Stomach (tissue), 4 donors: ENCODE measurements around the gene SERPINA5.

Source experiments
- CTCF ChIP-seq, 7 experiments: fragments of 450-650 bp in 4 of 7; fragments of 200-600 bp in 3 of 7; sonication (generic) in 3 of 7; IDR thresholded peaks; one replicate each; pipeline ENCODE4 v1.5.1; 2016 to 2019; ENCODE audit warnings: antibody characterized with exemption in 7 of 7, control low read depth in 2 of 7, mild to moderate bottlenecking in 1 of 7
- POLR2A ChIP-seq, 4 donors: fragments of 450-650 bp; IDR thresholded peaks; one replicate each; pipeline ENCODE4 v1.6.1; 2016; ENCODE audit warnings: antibody characterized with exemption in 4 of 4, control low read depth in 2 of 4, mild to moderate bottlenecking in 1 of 4, moderate library complexity in 1 of 4
- POLR2AphosphoS5 ChIP-seq, 3 donors: sonication (generic); formaldehyde crosslinking; IDR thresholded peaks; one replicate each; pipeline ENCODE4 v1.6.1; 2016; ENCODE audit warnings: antibody characterized with exemption in 3 of 3

DNA sequence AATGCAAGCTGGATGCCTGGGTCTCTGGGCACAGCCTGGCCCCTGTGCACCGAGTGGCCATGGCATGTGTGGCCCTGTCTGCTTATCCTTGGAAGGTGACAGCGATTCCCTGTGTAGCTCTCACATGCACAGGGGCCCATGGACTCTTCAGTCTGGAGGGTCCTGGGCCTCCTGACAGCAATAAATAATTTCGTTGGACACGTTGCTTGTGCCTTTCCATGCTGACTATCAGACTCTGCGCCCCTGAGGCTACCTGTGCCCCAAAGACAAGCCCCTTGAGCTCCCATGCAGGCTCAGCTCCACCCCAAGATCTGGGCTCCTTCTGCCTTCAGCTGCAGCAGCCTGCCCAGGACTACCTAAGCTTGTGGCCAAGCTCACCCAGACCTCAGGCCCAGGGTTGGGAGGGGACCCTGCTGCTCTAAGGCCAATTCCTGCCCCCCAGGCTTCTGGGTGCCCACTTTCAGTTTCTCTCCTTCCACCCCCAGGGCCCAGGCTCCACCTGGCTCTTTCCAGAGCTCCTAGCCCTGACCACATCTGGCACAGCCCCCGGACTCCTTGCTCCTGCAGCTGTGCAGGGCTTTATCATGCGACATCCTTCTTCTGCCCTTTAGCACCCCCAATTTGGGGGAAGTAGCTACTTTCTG is 42.8 kb downstream of the SERPINA5 start:
- TF ChIP-seq CTCF (IDR thresholded peaks at IDR 0.05) (no peak), POLR2A (IDR thresholded peaks at IDR 0.05) (no peak), POLR2AphosphoS5 (IDR thresholded peaks at IDR 0.05) (no peak)
